Mesenchymal stem cell (in vitro differentiated cells and primary cell): Measurements from ENCODE around the gene ATXN7.
A peak's percentile ranks its signal among the peaks of the same experiment; 100 is the strongest.

Source experiments
- DNase-seq: peaks from one replicate; pipeline ENCODE4 v3.0.0-alpha.2; 2013
- H2AFZ ChIP-seq: one replicate; pipeline ENCODE4 v1.6.1; 2013; ENCODE audit warnings: low read depth, mild to moderate bottlenecking, control low read depth, inconsistent platforms, low read length, moderate library complexity
- H2AK5ac ChIP-seq: 2 replicates; pipeline ENCODE4 v1.6.1; 2013; ENCODE audit warnings: low read length, moderate library complexity, mild to moderate bottlenecking, inconsistent platforms; ENCODE audit not compliant: severe bottlenecking
- H2BK120ac ChIP-seq: one replicate; pipeline ENCODE4 v1.6.1; 2013; ENCODE audit warnings: low read depth, mild to moderate bottlenecking, inconsistent platforms, low read length, moderate library complexity
- H2BK12ac ChIP-seq, 2 experiments: one replicate each; pipeline ENCODE4 v1.6.1; 2013; ENCODE audit warnings: inconsistent platforms in 2 of 2, low read length in 2 of 2, mild to moderate bottlenecking in 2 of 2, moderate library complexity in 2 of 2, control low read depth in 1 of 2
- H2BK15ac ChIP-seq: one replicate; pipeline ENCODE4 v1.6.1; 2013; ENCODE audit warnings: mild to moderate bottlenecking, low read depth, inconsistent platforms; ENCODE audit not compliant: poor library complexity, severe bottlenecking
- H2BK5ac ChIP-seq: 2 replicates; pipeline ENCODE4 v1.6.1; 2013; ENCODE audit warnings: low read depth, mild to moderate bottlenecking, low read length, control low read depth, inconsistent platforms; ENCODE audit not compliant: poor library complexity, severe bottlenecking
- H3K14ac ChIP-seq, 2 experiments: one replicate each; pipeline ENCODE4 v1.6.1; 2013; ENCODE audit warnings: inconsistent platforms in 2 of 2, low read length in 2 of 2, control low read depth in 1 of 2, mild to moderate bottlenecking in 1 of 2, moderate library complexity in 1 of 2
- H3K18ac ChIP-seq, 2 experiments: one replicate each; pipeline ENCODE4 v1.6.1; 2013; ENCODE audit warnings: inconsistent platforms in 2 of 2, low read length in 2 of 2, control low read depth in 1 of 2, low read depth in 1 of 2, mild to moderate bottlenecking in 1 of 2
- H3K23ac ChIP-seq, 2 experiments: one replicate each; pipeline ENCODE4 v1.6.1; 2013; ENCODE audit warnings: inconsistent platforms in 2 of 2, low read length in 2 of 2, mild to moderate bottlenecking in 2 of 2, moderate library complexity in 2 of 2, control low read depth in 1 of 2
- H3K27ac ChIP-seq: 2 replicates; pipeline ENCODE4 v1.5.1; 2013; ENCODE audit warnings: mild to moderate bottlenecking, moderate library complexity, low read length, control low read depth, inconsistent platforms; ENCODE audit not compliant: poor library complexity, severe bottlenecking
- H3K27me3 ChIP-seq, 2 experiments: 2 replicates each; pipeline versions ENCODE4 v1.6.1 to v1.7.0; 2013; ENCODE audit warnings: low read length in 2 of 2, mild to moderate bottlenecking in 2 of 2, moderate library complexity in 2 of 2, control low read depth in 1 of 2, inconsistent platforms in 1 of 2; ENCODE audit not compliant: control insufficient read depth in 1 of 2, insufficient read depth in 1 of 2
- H3K36me3 ChIP-seq, 2 experiments: 2 replicates each; pipeline versions ENCODE4 v1.6.1 to v1.7.0; 2013; ENCODE audit warnings: low read length in 2 of 2, control low read depth in 1 of 2, inconsistent platforms in 1 of 2, low read depth in 1 of 2, mild to moderate bottlenecking in 1 of 2; ENCODE audit not compliant: insufficient read depth in 2 of 2, control insufficient read depth in 1 of 2
- H3K4ac ChIP-seq, 2 experiments: one replicate each; pipeline ENCODE4 v1.6.1; 2013; ENCODE audit warnings: inconsistent platforms in 2 of 2, low read length in 2 of 2, mild to moderate bottlenecking in 2 of 2, moderate library complexity in 2 of 2, control low read depth in 1 of 2, low read depth in 1 of 2
- H3K4me1 ChIP-seq: 2 replicates; pipeline ENCODE4 v1.6.1; 2013; ENCODE audit warnings: low read depth, low read length, control low read depth; ENCODE audit not compliant: control insufficient read depth, insufficient read depth
- H3K4me2 ChIP-seq: 2 replicates; pipeline ENCODE4 v1.6.1; 2013; ENCODE audit warnings: low read length, mild to moderate bottlenecking, inconsistent platforms; ENCODE audit not compliant: poor library complexity, severe bottlenecking
- H3K4me3 ChIP-seq, 2 experiments: 2 replicates each; pipeline versions ENCODE4 v1.5.1 to v1.7.0; 2013; ENCODE audit warnings: low read length in 2 of 2, mild to moderate bottlenecking in 2 of 2, control low read depth in 1 of 2, low read depth in 1 of 2; ENCODE audit not compliant: insufficient read depth in 1 of 2
- H3K79me1 ChIP-seq: replicated peaks from 2 replicates; pipeline ENCODE4 v1.6.1; 2013; ENCODE audit warnings: mild to moderate bottlenecking, control low read depth, low read length, inconsistent platforms; ENCODE audit not compliant: poor library complexity, severe bottlenecking
- H3K9ac ChIP-seq: 2 replicates; pipeline ENCODE4 v1.7.0; 2013; ENCODE audit warnings: mild to moderate bottlenecking, low read length, moderate library complexity
- H3K9me3 ChIP-seq: 2 replicates; pipeline ENCODE4 v1.7.0; 2013; ENCODE audit warnings: mild to moderate bottlenecking, low read length; ENCODE audit not compliant: control insufficient read depth
- H4K8ac ChIP-seq: one replicate; pipeline ENCODE4 v1.6.1; 2013; ENCODE audit warnings: inconsistent platforms, mild to moderate bottlenecking, low read length, moderate library complexity
- H4K91ac ChIP-seq: one replicate; pipeline ENCODE4 v1.6.1; 2013; ENCODE audit warnings: mild to moderate bottlenecking, low read length, inconsistent platforms
- WGBS: methylation state at CpG from one replicate; pipeline ENCODE4 v1.1.7; 2013; ENCODE audit warnings: mixed read lengths; 5-methylcytosine and 5-hydroxymethylcytosine counted together

The ATXN7 gene

DNA sequence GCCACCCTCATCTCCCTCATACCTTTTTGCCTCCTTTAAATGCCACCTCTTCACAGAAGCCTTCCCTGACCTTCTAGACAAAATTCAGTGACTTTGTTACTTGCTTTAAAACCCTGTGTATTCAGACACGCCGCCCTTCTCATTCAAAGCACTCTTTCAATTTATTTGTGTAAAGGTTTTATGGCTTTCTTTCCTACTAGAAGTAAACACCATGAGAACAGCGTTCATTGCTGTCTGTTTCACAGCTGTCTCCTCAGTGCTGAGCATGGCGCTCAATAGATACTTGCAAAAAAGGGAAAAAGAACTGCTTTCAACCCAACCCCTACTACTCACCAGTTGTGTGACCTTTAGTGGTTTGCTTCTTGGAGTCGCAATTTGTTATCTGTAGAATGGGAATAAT lies 17.0 kb downstream of the ATXN7 start:
- peak overlapping the region in 1 of 2 experiments; percentile 6 for H3K18ac ChIP-seq
- H2AFZ ChIP-seq: no peak overlapping the region
- no peak overlapping the region for H3K27ac ChIP-seq
- H3K4ac ChIP-seq: no peak overlapping the region
- DNase-seq: no peak
- no peaks in the 10 kb centered on the region for H3K4me1 ChIP-seq
- H3K36me3 ChIP-seq: no peaks in the 10 kb centered on the region
- no peak overlapping the region for H3K14ac ChIP-seq
- no peak overlapping the region for H2AK5ac ChIP-seq
- 32% methylated on average over 4 of the region's 5 CpGs for WGBS
- no peak overlapping the region for H2BK12ac ChIP-seq
- H2BK15ac ChIP-seq: no peak overlapping the region
- no peak overlapping the region for H3K9ac ChIP-seq
- no peak overlapping the region for H4K91ac ChIP-seq
- H3K27me3 ChIP-seq: no peaks in the 10 kb centered on the region
- no peak overlapping the region for H3K23ac ChIP-seq
- no peak overlapping the region for H3K4me3 ChIP-seq
- H3K79me1 ChIP-seq: peaks cover 25% of the 10 kb centered on the region
- no peaks in the 10 kb centered on the region for H3K9me3 ChIP-seq
- H2BK5ac ChIP-seq: no peak overlapping the region
- no peak overlapping the region for H4K8ac ChIP-seq
- no peak overlapping the region for H3K4me2 ChIP-seq
- no peak overlapping the region for H2BK120ac ChIP-seq

GRCh38 chr3:63886858-63887257 lies 23.2 kb downstream of the ATXN7 start:
- WGBS: 98% methylated on average over 3 of the region's 3 CpGs
- H3K18ac ChIP-seq: no peak overlapping the region

GRCh38 chr3:63891518-63891917 lies 27.9 kb downstream of the ATXN7 start:
- no peaks in the 10 kb centered on the region for H3K4me1 ChIP-seq
- H3K9me3 ChIP-seq: no peaks in the 10 kb centered on the region
- H3K14ac ChIP-seq: no peak overlapping the region
- no peaks in the 10 kb centered on the region for H3K27me3 ChIP-seq
- H2AK5ac ChIP-seq: no peak overlapping the region
- H3K9ac ChIP-seq: no peak overlapping the region
- H4K91ac ChIP-seq: no peak overlapping the region
- no peak overlapping the region for H2BK15ac ChIP-seq
- H2AFZ ChIP-seq: no peak overlapping the region
- H3K79me1 ChIP-seq: peaks cover 31% of the 10 kb centered on the region
- H2BK12ac ChIP-seq: no peak overlapping the region
- H3K36me3 ChIP-seq: peaks cover 4 to 14% of the 10 kb centered on the region in 2 experiments
- whole genome bisulfite sequencing: 100% methylated on average over 3 of the region's 5 CpGs
- no peak overlapping the region for H2BK120ac ChIP-seq
- no peak overlapping the region for H4K8ac ChIP-seq
- DNase-seq: no peak
- H3K4me2 ChIP-seq: no peak overlapping the region
- H3K23ac ChIP-seq: no peak overlapping the region
- no peak overlapping the region for H3K27ac ChIP-seq
- no peak overlapping the region for H3K4me3 ChIP-seq
- no peak overlapping the region for H3K18ac ChIP-seq
- H2BK5ac ChIP-seq: no peak overlapping the region
- H3K4ac ChIP-seq: no peak overlapping the region

More at GRCh38 chr3:63886858-63887257, 23.2 kb downstream of the ATXN7 start:
- no peak overlapping the region for H4K8ac ChIP-seq
- H3K36me3 ChIP-seq: peaks cover 0 to 7% of the 10 kb centered on the region in 2 experiments
- H2BK12ac ChIP-seq: no peak overlapping the region
- H3K9me3 ChIP-seq: no peaks in the 10 kb centered on the region
- H3K79me1 ChIP-seq: peaks cover 25% of the 10 kb centered on the region
- H3K4ac ChIP-seq: no peak overlapping the region
- H2AK5ac ChIP-seq: no peak overlapping the region
- no peaks in the 10 kb centered on the region for H3K4me1 ChIP-seq
- no peak overlapping the region for H3K27ac ChIP-seq
- H4K91ac ChIP-seq: no peak overlapping the region
- no peaks in the 10 kb centered on the region for H3K27me3 ChIP-seq
- no peak overlapping the region for H2AFZ ChIP-seq
- no peak overlapping the region for H2BK120ac ChIP-seq
- H3K4me3 ChIP-seq: no peak overlapping the region
- H2BK5ac ChIP-seq: no peak overlapping the region
- H3K4me2 ChIP-seq: no peak overlapping the region
- no peak overlapping the region for H2BK15ac ChIP-seq
- DNase-seq: no peak
- no peak overlapping the region for H3K9ac ChIP-seq
- no peak overlapping the region for H3K23ac ChIP-seq
- no peak overlapping the region for H3K14ac ChIP-seq

DNA sequence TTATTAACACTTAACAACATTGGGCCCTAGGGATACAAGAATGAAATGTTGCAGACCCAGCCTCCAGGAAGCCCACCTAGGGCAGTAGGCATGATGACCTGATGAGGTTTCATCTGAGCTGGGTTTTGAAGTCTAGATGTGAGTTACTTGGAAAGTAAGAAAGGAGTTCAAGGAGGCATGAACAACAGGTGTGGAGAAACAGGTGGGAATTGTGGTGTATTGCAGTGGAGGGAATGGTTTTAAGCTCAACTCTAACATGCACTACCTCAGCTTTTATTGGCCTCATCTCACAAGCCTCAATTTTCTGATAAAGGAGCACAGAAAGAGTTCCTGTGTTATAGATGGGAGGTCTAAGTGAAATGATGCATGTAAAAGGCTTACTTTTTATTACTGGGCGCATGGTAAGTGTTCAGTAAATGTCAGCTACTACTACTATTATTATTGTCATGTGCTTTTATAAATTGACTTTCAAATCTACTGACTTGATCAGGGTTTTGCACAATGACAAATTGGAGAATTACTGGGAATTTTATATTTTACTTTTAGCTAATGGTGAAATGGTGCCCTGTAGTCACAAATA lies 29.2 kb downstream of the ATXN7 start:
- Histone ChIP-seq H2AFZ (no peak overlapping the region), H2AK5ac (no peak overlapping the region), H4K91ac (no peak overlapping the region), H2BK5ac (no peak overlapping the region), H3K79me1 (peaks cover 29% of the 10 kb centered on the region), H2BK15ac (no peak overlapping the region), H3K9ac (no peak overlapping the region), H2BK120ac (no peak overlapping the region), H3K9me3 (no peaks in the 10 kb centered on the region), H3K27ac (no peak overlapping the region), H2BK12ac (no peak overlapping the region), H3K14ac (no peak overlapping the region), H3K4me1 (no peaks in the 10 kb centered on the region), H3K23ac (no peak overlapping the region), H3K36me3 (peaks cover 4 to 14% of the 10 kb centered on the region in 2 experiments), H3K4ac (no peak overlapping the region), H3K4me2 (no peak overlapping the region), H3K27me3 (no peaks in the 10 kb centered on the region), H4K8ac (no peak overlapping the region), H3K4me3 (no peak overlapping the region), H3K18ac (no peak overlapping the region)
- no CpG with 5 or more reads among the region's 1 CpG for WGBS
- DNase-seq: no peak
